Esophagus squamous epithelium (tissue), 4 donors: ENCODE measurements around the gene RBAK. TPM values are rescaled to one million over a fixed set of nuclear protein-coding genes. Genes with fewer than 3 reads are reported as not detected.

Experiments
- small RNA-seq, 4 donors: library from RNA; depleted of rRNA; stranded (forward); fragments of <200 nt; gene quantifications; one replicate each; pipeline ENCODE3, GENCODE V24; 2016
- total RNA-seq, 4 donors: library from RNA; depleted of rRNA; stranded (reverse); fragments of >200 nt; gene quantifications; one replicate each; pipeline ENCODE4 v1.1.0, GENCODE V29; 2016

Gene RBAK
- total RNA-seq, 4 donors from 2014 or later, result 7.7 to 13.0 (median 10.0) TPM

Small RNA genes lying within 50 kb of the gene (small RNA-seq; reads per million reads assigned to genes)
- 0 reads per million in 4 donors for gene AC092032.1

Other genes starting within 250 kb of the RBAK start
- under 1 TPM in 1 of 4 donors, not detected in 3; 0.38 TPM for gene PAPOLB, start 183.8 kb upstream of the RBAK start, total RNA-seq
- 1 to 10 TPM in 2 of 4 donors, under 1 TPM in 1, not detected in 1; 0.35 to 3.1 (median 1.8) TPM for gene RADIL, start 162.1 kb upstream of the RBAK start, total RNA-seq
- gene MMD2, start 86.7 kb upstream of the RBAK start, total RNA-seq, result not detected
- gene WIPI2, start 144.4 kb downstream of the RBAK start, total RNA-seq, result 10 to 100 TPM; 31.5 to 51.7 (median 43.2) TPM
- under 1 TPM in 3 of 4 donors, not detected in 1; 0.44 to 0.57 (median 0.53) TPM for gene SLC29A4, start 237.1 kb downstream of the RBAK start, total RNA-seq